HG03045 (cell line): ENCODE measurements around the gene BRINP1.
"Not testable (repeated sequence)": the region's sequence is repeated elsewhere in the genome, so short reads cannot be mapped to it uniquely, and the experiment has no call there.

Experiments used
- ATAC-seq: cut with Tn5 transposase; IDR thresholded peaks from one replicate; pipeline ENCODE4 v1.9.1; 2021; ENCODE audit warnings: mild to moderate bottlenecking, moderate library complexity; ENCODE audit not compliant: unreplicated experiment

BRINP1 gene

DNA sequence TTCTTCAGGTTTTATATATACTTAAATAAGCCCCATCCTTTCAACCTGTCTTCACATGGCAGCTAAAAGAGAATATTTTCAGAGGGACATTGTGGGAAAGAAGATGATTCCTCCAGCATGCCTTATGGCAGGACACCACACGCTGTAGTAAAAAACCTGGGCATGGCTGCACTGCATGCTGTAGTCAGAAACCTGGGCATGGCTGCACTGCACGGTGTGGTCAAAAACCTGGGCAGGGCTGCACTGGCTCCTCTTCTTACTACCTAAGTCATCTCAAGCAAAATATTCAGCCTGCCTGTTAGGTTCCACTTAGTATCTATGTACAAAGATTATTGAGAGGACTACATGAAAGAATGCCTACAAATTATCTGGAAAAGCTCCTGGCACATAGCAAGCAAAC is 153.6 kb downstream of the BRINP1 start:
- ATAC-seq: no peak

DNA sequence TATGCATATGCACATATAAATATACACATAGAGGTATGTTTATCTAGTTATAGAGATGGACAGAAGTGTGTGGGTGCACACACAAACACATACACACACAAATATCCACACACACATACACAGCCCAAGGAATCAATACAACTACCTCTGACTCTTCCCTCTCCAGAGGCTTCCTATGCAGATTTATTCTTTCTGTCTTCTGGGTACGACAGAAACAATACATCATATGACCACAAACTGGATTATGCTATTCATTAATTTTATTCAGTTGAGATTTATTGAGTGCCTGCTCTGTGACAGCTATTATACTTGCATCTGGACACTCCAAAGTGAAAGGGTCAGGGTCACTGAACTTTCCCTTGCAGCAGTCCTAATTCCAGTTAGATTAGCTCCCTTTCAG is 155.8 kb downstream of the BRINP1 start:
- ATAC-seq: no peak

DNA sequence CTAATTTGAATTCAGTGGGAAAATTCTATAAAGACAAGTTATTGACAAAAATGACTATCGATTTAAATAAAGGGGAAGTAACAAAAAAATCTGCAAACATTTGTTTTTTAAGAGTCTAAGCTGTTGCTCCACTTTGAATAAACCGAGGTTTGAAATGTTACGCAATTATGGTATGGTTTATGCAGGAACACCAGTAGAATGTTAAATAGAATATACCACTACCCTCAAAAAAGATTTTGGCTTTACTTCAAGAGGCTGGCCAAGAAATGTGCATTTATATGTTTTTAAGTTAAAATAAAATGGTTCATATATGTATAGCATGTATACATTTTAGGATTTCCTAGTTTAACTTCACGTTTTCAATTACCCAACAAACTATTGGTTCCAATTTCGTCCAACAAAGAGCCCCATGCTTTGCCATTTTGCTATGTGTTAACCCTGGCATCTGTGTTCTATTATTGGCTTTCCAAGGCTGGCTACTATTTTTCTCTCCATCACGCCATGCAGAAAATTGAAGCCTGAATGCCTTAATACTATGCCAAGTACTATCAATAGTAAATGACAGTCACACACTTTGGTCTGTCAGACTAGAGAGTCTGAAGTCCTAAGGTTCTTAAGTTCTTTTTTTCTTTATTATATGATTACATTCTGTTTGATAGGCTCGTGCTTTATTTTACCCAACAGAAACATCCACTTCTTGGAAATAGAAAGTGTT is 171.2 kb downstream of the BRINP1 start:
- no peak for ATAC-seq

DNA sequence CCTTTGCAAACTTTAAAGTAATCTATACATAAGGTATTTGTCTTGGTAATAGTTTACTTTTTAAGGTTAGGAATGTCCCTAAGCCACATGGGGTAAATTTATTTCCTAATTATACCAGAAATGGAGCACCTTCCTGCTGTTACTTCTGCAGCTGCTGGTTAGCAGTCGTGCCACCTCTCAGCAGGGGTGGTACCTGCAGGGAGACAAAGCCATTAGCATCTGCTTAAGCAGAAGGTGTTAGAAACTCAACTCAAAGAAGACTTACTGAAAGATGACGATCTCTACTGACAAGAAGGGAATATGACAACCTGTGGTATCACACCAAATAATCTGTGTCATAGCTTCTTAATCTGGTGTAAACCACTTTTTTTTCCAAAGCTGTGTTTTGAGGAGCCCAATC is 173.7 kb downstream of the BRINP1 start:
- ATAC-seq: no peak

DNA sequence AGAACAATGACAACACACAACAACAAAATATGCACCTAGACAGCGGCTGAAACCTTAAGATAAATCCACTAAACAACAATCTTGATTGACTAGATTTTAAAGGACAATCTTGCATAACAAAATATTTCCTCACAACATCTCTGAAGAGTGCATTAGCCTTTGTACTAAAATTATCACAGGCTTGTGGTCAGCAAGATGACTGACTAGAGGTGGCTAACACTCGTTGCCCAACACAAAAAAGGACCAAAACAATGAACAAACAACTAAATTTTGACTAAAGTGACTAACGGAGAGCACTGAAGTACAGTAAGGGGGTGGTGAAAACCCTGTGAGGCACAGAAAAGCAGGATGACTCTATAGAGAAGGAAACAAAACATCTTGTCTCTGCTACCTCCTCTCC is 183.9 kb downstream of the BRINP1 start:
- ATAC-seq: no peak

DNA sequence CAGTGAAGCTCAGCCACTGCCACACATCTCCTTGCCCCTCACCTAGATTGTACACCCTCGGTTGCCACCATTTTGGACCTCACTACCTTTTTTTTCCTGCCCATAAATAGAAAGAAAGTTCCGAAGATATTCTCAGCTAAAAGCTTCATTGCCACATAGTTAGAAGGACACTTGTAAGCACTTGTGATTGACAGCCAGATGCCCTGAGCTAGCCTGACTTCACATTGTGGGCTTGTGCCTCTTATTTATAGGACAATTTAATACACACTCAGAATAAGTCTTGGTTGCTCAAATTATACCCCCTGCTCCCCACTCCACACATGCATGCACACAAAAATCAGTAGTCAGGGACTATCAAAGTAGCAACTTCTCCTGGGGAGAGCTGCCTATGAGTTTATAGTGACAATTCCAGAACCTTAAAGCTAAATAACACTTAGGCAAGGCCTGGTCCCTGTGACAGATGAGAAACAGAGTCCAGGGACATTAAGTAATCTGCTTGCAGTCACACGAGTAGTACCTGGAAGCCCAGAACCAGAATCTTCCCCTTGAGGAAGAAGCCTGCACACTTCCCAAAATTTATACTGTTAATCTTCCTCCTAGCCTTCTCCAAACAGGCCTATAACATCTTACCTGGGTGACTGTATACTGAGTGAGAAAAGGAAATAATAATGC is 184.8 kb downstream of the BRINP1 start:
- ATAC-seq: no peak

DNA sequence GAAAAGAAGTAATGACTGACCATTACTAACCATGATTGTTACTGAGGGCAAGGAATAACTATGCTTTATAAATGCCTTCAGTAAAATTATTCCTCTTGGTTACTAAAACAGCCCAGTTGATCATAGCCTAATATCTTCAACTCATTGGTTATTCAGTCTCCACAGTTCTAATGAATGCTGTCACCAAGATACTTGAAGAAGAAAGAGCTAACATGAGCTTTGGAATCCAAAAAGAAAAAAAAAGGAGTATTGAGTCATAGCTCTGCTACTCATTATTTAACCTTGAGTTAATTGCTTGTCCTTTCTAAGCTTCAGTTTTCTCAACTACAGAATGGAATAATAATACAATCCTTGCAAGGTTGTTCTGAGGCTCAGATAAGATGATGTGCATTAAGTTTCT is 187.7 kb downstream of the BRINP1 start:
- ATAC-seq: no peak

DNA sequence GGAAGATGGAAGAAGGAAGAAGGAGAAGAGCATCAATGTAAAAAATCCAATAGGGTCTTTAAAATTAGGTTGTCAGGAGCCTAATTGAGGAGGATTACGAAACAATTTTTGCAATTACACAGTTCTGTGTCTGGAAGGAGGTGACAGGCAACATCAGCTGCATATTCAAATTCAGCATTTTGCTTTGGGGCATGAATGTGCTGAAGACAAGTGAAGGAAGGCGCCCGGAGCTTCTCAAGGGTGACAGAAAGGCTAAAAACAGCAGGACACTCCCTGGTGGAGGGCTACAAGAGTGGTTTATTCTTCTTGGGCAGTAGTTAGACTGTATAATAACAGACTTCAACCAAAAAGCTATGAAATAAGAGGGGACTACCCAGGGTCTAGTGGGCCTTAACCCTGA is 188.3 kb downstream of the BRINP1 start:
- ATAC-seq: no peak

DNA sequence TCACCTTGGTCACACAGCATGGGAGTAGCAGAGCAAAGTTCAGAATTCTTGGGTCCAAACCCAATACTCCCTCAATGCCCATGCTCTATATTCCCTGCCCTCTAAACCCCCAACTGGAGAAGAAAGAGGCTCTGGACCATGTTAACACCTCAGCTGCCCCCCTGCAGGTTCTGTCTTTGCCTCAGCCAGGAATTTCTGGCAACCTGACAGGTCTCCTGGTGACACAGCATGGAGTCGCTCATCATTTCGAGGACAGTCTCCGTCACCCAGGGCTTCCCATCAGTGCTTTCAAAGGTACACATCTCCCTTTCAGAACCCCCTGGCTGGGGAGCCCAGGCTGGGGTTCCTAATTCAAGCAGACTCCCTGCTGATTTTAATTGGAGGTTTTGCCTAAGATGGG is 189.5 kb downstream of the BRINP1 start:
- ATAC-seq: no peak

DNA sequence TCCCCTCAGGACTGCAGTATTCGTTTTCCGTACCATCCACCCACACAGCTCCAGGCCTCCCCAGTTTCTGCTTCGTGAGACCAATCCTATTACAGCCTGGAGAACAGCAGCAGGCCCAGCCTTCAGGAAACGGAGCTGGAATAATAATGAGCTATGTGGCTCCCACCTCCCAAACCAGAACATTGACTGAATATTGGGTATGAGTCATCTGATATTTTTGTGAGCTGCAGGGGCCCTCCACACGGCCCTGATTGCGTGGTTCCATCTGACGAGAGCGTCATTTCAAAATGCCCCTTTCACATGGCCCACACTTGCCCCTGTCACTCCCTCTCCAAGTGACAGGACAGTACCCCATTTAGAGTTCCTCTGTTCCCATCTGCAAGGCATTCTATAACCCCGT is 192.0 kb downstream of the BRINP1 start:
- no peak for ATAC-seq

DNA sequence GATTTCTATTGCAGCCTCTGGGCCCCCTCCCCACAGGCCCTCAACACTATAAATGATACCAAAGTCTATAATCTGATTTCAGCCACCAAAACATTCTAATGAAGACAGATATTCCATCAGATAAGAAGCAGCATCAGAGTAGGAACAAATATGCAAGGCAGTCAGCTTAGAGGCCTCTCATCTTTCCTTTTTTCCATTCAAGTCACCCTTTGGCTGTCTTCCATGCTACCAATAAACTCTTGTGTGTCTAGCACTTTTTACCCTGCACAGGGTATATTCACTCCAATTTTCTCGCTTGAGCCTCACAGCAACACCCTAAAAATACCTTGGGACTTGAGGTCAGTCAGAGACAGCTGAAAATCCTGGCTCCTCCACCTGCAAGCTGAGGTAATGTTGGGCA is 193.7 kb downstream of the BRINP1 start:
- no peak for ATAC-seq

DNA sequence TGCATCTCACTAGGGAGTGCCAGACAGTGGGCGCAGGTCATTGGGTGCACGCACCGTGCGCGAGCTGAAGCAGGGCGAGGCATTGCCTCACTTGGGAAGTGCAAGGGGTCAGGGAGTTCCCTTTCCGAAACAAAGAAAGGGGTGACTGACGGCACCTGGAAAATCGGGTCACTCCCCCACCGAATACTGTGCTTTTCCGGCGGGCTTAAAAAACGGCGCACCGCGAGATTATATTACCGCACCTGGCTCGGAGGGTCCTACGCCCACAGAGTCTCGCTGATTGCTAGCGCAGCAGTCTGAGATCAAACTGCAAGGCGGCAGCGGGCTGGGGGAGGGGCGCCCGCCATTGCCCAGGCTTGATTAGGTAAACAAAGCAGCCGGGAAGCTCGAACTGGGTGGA is 200.0 kb downstream of the BRINP1 start:
- not testable (repeated sequence) for ATAC-seq

DNA sequence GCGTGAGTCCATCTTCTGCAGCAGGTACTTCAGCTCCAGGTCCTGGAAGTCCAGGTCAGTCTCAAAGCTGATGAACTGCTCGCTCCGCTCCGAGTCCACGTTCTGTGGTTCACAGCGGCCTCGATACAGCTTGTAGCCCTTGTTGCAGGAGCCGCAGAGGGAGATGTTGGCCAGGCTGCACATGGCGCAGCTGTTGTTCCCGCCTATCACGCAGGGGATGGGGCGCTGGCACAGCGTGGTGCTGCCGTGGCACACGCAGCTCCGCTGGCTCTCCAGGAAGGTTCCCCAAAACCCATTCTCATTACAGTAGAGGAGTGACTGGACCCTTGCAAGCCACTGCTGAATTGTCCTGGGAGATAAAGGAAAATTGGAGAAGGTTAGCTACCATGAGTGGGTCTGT is 201.4 kb downstream of the BRINP1 start:
- ATAC-seq: no peak

DNA sequence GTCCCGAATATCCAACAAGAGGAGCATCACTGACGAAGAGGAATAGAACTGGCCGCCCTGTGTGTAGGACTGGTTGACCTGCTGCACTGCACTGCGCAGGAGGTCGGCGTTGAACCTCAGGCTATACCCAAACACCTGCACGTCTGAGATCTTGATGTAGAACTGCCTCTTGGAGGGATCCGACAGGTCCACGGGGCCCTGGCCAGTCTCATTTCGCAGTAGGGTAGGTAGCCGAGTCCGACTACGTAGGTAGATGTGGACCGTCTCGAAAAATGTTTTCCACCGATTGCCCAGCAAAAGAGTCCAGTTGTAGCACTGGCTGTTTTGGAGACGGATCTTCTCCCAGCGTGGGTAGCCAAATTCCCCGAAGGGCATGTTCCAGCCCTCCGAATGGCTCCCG is 202.0 kb downstream of the BRINP1 start:
- ATAC-seq: no peak

DNA sequence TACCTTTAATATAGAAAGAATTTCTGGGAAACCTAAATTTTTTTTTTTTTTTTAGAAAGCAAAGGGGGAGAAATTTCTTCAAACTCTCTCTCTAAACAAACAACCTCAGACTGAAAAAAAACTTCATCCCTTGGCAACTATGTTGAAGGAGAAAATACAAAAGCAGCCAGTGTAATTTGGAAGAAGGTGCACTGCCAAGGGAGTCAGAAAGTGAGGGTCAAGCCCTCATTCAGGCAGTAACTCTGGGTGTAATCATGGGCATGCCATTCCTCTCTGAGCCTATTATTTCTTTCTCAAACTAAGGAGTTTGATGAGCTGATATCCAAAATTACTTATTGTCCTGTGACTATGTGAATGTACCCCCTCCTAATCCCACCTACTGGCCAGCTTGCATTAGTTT is 203.1 kb downstream of the BRINP1 start:
- ATAC-seq: no peak

DNA sequence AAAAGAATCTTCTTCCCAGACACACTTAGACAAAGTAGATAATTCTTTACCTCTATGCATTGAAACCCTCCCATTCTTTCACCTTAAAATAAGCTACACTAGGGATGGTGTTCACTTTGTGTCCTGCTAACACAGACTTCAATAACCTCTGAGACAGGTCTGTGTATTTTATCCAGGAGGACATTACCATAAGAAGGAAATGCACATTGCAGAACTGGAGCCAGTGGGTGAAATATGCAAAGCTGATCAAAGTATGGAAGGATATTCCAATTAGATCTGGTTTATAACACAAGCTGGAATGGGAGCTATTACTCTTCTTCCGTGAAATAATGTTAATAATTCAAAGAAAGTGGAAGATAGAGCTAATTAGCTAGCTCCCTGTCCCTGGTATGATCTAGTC is 204.1 kb downstream of the BRINP1 start:
- no peak for ATAC-seq

DNA sequence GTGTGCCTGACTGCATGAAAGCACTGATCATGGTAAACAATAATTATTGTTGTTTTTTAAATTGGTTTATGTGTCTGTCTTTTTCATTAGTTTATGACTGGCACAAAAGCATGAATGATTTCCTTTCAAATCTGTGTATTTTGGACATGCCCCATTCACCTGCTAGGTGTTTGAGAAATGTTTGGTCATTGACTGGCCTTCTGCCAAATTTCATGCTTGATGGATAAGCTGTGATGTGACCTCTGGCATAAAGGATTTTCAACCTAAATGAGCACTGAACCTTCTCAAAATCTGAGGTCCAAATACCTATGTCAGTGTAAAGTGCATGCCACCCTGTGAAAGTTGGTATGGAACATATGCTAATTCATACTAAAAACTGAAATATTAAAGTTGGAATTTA is 204.5 kb downstream of the BRINP1 start:
- no peak for ATAC-seq

DNA sequence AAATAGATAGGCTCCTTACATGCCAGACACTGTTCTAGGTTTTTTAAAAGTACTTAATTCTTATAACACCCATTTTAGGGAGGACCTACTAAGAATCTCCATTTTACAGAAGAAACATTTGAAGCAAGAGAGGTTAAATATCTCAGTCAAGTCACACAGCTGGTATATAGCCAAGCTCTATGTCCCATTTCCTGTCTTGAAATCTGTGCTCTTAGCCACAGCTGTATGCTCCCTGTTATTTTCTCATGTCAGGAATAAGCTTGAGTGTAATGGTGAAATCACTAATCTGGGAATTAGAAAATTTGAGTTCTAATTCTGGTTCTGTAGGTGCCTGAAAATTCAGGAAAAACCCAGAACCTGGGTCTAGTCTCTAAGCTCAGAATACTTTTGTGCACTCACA is 208.7 kb downstream of the BRINP1 start:
- no peak for ATAC-seq

DNA sequence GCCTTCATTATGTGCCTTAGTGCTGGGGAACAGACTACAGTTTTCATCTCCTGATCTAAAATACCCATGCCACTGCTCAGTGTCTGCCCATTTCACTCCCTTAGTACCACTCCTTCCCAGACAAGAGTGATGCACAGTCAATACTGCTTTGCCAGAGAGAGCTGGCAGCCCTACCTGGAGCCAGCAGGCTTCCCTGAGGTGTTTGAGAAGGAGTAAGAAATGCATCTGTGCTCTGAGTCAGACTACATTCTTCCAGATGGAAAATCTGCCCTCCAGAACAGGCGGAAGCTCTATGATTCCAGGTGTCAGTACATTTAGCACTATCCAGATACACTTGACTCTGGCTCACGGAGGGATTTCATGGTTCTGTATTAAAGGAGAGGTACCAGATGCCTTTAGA is 209.8 kb downstream of the BRINP1 start:
- ATAC-seq: no peak

DNA sequence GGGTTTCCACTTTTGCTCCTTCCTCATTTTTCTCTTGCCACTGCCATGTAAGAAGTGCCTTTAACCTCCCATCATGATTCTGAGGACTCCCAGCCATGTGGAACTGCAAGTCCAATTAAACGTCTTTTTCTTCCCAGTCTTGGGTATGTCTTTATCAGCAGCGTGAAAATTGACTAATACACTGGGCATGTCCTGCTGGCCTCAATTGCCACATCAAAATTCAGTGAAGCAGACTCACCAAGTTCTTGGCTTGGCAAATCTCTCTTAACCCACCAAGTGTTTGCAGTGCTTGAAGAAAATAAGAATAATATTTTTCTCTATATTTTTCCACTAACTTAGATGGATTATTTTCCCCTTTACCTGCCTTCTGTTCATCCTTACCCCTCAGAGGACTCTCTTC is 212.0 kb downstream of the BRINP1 start:
- no peak for ATAC-seq

DNA sequence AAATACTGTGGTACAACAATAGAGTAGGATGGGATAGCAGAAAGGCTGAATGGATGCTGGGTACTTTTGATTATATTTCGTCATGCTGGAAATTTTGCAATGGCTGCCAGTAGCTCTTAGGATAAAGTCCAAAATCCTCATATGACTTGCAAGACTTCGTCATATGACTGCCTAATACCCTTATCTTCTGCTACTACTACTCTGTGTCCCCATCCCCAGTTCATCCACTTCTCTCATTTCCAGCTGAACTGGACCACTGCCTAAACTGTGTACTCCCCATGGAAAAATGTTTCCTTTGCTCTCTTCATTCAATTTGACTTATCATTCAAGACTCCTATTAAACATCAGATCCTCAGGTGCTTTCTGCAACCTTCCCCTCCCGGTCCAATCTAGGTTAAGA is 212.9 kb downstream of the BRINP1 start:
- no peak for ATAC-seq

DNA sequence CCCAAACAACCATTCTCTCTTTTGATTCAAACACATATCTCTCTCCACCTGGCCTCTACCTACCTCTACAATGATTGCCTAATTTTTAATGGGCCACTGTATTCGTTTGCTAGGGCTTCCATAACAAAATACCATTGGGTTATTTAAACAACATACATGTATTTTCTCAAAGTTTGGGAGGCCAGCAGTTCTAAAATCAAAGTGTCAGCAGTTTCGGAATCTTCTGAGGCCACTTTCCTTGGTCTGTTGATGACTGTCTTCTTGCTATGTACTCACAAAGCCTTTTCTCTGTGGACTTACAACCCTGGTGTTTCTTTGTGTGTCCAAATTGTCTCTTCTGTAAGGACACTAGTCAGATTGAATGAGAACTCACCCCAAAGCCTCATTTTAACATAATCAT is 214.7 kb downstream of the BRINP1 start:
- ATAC-seq: no peak

DNA sequence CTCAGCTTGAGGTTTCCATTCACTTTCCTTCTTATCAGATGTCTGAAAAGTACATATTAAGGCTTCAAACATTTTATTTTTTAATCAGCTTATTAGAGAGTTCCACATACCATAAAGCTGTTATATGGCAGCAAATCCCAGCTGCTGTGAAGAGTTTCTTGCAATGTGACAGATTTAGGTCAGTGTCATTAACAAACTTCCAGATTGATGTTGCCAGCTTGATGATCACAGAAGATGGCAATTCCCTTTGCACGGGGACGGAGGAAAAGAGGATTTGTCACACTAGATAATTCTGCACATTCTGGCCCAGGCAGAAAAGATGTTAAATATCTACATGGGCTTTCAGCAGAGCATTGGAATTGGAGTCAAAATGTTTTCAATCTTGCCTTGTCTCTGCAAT is 215.8 kb downstream of the BRINP1 start:
- ATAC-seq: no peak
